ENCODE results near the gene AMMECR1.

DNA sequence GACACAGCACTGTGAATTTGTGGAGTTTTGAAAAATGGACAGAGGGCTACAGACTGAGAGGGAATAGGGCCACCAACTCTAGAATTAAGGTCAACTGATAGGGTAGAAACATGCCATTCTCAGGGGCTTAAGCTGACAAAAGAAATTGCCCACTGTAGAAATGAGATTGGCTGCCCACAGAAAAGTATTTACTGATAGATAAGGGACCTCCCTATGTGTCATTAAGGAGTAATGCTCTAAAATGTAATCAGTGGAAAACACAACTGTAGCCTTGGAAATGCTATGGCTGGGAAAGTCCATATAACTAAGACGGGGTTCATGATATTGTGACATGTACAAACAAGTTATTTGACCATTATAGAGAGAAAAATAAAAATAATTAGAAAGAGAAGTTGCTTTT lies 45.4 kb upstream of the AMMECR1 start:
- TF ChIP-seq EZH2 (IDR thresholded peaks at IDR 0.05; ENCODE audit: insufficient read depth, poor library complexity, severe bottlenecking) (no peak), EZH2phosphoT487 (IDR thresholded peaks at IDR 0.05; ENCODE audit: insufficient read depth, low read depth) (no peak)

Data from GM23248 (cell line).